LNCAP (cell line): Measurements from ENCODE around the gene MEGF10.

Source experiments
- CTCF ChIP-seq: fragments of 450-650 bp; IDR thresholded peaks from 2 replicates; pipeline ENCODE4 v1.5.1; 2017; ENCODE audit warnings: mild to moderate bottlenecking

The MEGF10 gene

GRCh38 chr5:127508644-127509373, 218.2 kb downstream of the MEGF10 start:
- no peak for TF ChIP-seq CTCF
